Right forelimb (tissue), 1 donor: ENCODE measurements around the gene INTS4.
"Not testable (repeated sequence)": the region's sequence is repeated elsewhere in the genome, so short reads cannot be mapped to it uniquely, and the experiment has no call there.

Source experiments
- DNase-seq: peaks from one replicate; pipeline ENCODE4 v3.0.0-alpha.2; 2018

The INTS4 gene

GRCh38 chr11:77994434-77995362 is at the start of gene INTS4:
Gene INTS4, minus strand, starts transcription at chr11:77994668. Its CDS starts 25 bp downstream, at chr11:77994643.
- DNase-seq, result peak; percentile 99

DNA sequence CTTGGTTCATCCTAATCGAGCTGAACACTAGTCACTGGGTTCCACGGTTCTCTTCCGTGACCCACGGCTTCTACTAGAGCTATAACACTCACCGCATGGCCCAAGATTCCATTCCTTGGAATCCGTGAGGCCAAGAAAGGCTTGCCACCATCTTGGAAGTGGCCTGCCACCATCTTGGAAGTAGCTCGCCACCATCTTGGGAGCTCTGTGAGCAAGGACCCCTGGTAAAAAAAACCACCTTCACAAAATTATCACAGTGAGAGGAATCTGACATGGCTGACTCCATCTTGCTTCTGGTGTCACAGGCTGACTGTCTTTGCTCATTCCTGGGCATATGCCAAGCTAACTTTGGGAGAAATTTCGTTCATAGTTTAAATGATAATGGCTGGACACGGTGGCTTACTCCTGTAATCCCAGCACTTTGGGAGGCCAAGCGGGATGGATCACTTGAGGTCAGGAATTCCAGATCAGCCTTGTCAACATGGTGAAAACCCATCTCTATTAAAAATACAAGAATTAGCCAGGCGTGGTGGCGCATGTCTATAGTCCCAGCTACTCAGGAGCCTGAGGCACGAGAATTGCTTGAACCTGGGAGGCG is 47.5 kb upstream of the INTS4 start:
- DNase-seq, result no peak

DNA sequence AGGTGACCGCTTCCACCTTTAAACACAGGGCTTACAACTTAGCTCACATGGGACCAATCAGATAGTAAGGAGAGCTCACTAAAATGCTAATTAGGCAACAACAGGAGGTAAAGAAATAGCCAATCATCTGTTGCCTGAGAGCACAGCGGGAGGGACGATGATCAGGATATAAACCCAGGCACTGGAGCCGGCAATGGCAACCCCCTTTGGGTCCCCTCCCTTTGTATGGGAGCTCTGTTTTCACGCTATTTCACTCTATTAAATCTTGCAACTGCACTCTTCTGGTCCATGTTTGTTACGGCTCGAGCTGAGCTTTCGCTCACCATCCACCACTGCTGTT is 46.9 kb upstream of the INTS4 start:
- DNase-seq, result not testable (repeated sequence)

DNA sequence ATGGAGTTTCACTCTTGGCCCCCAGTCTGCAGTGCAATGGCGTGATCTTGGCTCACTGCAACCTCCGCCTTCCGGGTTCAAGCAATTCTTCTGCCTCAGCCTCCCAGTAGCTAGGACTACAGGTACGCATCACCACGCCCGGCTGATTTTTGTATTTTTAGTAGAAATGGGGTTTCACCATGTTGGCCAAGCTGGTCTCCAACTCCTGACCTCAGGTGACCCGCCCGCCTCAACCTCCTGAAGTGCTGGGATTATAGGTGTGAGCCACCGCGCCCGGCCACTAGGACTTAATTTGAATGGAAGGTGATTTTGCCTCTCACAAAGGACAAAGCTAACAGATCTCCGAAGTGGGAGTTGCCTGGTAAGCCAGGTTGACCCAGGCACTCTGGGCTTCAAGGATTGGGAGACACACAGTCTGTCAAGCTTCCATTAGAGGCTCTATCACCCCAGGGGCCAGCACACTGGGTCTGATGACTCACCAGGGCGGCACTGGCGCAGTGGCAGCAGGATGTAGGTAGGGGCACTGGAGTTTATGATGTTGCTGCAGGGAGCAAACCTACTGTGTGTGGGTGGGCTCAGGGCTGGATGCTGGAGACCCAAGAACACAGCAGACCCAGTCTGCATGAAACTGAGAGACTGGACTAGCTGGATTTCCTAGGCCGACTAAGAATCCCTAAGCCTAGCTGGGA is 46.4 kb upstream of the INTS4 start:
- no peak for DNase-seq

- peak; percentile 63 for DNase-seq
Measured at GRCh38 chr11:78039919-78040671, 45.6 kb upstream of the INTS4 start.

DNA sequence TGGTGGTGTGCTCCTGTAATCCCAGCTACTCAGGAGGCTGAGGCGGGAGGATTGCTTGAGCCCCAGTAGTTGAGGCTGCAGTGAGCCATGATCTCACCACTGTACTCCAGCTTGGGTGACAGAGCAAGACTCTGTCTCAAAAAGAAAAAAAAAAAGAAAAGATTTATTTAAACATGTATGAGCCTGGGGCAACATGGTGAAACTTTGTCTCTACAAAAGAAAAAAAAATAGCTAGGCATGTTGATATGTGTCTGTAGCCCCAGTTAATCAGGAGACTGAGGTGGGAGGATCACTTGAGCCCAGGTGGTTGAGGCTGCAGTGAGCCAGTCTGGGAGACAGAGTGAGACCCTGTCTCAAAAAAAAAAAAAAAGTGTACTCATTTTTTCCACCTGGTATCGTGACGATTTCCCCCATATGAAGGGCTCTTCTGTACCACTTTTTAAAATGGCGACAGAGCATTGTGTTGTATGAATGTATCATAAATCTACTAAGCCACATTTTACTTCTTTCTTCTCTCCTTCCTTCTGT is 45.0 kb upstream of the INTS4 start:
- DNase-seq, result no peak

- DNase-seq, result no peak
Measured at GRCh38 chr11:78038697-78039313, 44.3 kb upstream of the INTS4 start.

GRCh38 chr11:78037825-78038620 is 43.6 kb upstream of the INTS4 start:
- no peak for DNase-seq

DNA sequence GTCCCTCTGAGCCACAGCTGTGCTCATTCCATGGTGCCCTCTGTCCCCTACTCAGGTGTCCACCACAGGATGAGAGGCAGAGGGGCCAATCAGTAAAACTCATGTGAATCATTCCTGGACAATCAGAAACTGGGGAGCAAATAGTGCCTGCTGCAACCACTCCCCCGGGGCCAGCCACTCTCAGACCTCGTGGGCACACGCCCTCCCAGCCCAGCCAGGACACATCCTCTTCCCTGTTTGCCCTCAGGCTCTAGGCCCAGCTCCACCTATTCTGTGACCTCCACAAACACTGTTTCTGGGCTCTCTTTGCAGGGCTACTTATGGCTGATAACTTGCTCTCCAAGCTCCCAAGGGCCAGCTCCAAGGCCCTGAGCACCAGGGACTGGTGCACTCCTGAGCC is 42.6 kb upstream of the INTS4 start:
- DNase-seq, result no peak

DNA sequence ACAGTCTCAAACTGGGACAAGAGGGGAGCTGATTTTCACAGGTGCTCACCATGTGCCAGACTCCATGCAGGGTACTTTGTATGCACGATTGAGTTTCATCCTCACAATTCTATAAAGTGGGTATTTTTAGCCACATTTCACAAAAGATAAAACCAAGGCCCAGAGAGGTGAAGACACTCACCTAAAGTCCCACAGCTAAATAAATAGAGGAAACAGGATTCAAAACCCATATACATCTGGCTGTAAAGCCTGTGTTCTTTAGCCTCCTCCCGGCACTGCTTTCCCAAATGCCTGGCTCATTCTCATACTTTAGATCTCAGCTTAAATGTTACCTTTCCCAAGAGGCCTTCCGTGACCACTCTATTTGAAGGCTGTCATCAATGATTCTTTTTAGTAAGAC is 41.8 kb upstream of the INTS4 start:
- DNase-seq, result no peak

- DNase-seq, result no peak
Measured at GRCh38 chr11:78034623-78035022, 40.2 kb upstream of the INTS4 start.

GRCh38 chr11:78033040-78033439 is 38.6 kb upstream of the INTS4 start:
- DNase-seq, result no peak

GRCh38 chr11:78032090-78032489 is 37.6 kb upstream of the INTS4 start:
- no peak for DNase-seq

- DNase-seq, result no peak
Measured at GRCh38 chr11:78031629-78032028, 37.2 kb upstream of the INTS4 start.

DNA sequence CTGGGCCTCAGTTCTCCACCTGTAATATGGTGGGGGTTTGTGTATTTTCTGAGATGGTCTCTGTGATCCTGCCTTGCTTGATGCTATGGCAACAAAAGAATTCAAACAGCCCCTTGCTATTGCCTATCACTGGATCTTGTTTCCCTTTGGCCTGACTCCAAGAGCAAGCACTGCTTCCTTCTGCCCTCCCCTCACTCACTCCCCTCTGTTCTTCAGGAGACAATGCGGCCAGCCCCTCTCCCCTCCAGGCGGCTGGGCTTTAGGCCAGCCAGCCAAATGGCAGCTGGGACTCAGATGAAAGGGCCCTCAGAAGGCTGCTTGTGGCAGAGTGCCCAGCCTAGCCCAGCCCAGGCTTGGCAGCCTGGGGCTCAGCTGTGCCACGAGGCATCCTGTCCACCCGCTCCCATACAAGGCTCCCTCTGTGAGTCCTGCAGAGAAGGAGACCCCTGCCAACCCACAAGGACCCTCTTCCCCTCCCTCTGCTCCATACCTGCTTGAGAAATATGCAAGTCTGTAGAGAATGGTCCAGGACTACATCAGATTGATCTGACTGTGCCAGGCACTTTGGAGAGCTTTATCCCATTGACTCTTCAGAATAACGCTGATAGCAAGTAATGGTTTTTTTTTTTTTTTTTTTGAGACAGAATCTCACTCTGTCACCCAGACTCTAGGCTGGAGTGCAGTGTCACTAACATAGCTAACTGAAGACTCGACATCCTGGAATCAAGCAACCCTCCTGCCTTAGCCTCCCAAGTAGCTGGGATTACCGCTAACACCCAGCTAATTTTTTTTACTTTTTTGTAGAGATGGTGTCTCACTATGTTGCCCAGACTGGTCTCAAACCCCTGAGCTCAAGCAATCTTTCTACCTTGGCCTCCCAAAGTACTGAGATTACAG is 36.2 kb upstream of the INTS4 start:
- peak; percentile 89 for DNase-seq

GRCh38 chr11:78028423-78028822 is 34.0 kb upstream of the INTS4 start:
- DNase-seq, result not testable (repeated sequence)

DNA sequence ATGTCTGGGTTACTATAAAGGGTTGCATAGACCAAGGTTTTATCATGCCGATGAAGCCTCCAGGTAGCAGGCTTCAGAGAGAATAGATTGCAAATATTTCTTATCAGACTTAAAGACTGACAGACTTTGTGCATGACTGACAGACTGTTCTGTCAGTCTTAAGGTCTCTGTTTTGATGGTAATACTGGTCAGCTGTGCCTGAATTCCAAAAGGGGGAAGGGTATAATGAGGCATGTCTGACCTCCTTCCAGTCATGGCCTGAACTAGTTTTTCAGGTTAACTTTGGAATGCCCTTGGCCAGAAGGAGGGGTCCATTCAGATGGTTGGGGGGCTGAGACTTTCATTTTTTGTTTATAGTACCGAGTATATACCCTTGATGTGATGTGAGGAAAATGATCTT is 33.3 kb upstream of the INTS4 start:
- DNase-seq, result no peak

DNA sequence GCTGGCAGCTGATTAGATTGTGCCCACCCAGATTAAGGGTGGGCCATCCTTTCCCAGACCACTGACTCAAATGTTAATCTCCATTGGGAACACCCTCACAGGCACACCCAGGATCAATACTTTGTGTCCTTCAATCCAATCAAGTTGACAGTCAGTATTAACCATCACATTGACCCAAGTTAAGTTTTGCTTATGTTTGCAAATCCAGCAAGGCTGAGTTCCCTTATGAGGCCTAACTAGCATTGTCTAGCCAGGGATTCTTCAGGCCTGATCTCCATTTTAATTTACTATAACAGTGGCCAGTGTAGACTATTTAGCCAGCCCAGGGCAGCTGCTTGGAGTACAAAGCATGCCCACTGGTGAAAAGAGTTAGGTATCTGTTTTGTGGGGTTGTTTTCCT is 30.9 kb upstream of the INTS4 start:
- DNase-seq, result no peak

- DNase-seq, result no peak
Measured at GRCh38 chr11:78023426-78023825, 29.0 kb upstream of the INTS4 start.
